DND-41 (cell line): ENCODE measurements around the gene STPG3.

Experiments used
- EZH2 ChIP-seq: IDR thresholded peaks from 3 replicates; pipeline ENCODE4 v1.6.1; 2012; ENCODE audit warnings: borderline replicate concordance, low read depth, mild to moderate bottlenecking, moderate library complexity, low read length, inconsistent platforms; ENCODE audit not compliant: severe bottlenecking
- TF ChIP-seq, protein P1 (sequence below): IDR thresholded peaks from 2 replicates; pipeline ENCODE4 v1.5.1; 2012; ENCODE audit warnings: borderline replicate concordance, low read length, moderate library complexity, mild to moderate bottlenecking; ENCODE audit not compliant: poor library complexity, severe bottlenecking; ENCODE audit errors: extremely low read depth

DNA sequence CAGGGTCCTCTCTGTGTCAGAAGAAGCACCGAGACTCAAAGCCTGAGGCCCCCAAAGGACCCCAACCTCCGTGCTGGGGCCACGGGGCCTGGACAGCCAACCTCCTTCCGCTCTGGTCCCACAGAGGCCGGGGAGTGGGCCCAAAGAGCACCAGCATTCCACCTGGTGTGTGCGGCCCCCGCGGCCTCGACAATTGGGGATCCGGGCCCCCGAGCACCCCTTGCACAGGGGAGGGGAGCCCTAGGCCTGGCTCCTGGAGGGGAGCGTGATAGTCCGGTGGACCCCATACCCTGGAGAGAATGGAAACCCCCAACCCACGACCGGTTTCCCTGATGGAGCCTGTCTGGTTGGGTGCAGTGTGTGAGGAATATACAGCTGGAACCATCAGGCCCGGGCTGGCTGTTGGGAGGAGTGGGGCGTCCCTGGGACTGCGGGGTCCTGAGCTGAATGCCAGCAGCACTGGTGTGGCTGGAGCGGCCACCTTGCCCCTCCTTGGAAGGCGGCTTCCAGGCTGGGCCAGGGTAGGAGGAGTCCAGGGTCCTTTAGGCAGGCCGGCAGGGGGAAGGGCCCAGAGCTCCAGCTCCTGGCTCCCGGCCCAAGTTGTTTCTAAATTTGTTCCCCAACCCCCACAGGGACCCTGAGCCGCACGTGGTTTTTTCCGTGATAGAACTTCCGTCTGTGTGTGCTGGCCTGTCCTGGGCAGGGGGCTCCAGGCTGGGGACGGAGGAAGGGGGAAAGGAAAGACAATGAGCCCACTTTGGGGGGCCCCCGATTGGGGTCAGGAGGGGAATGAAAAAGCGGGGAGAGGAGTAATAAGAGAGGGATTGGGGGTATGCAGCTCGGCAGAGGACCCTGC is 25.6 kb downstream of the STPG3 start:
- TF ChIP-seq, protein P1, sequence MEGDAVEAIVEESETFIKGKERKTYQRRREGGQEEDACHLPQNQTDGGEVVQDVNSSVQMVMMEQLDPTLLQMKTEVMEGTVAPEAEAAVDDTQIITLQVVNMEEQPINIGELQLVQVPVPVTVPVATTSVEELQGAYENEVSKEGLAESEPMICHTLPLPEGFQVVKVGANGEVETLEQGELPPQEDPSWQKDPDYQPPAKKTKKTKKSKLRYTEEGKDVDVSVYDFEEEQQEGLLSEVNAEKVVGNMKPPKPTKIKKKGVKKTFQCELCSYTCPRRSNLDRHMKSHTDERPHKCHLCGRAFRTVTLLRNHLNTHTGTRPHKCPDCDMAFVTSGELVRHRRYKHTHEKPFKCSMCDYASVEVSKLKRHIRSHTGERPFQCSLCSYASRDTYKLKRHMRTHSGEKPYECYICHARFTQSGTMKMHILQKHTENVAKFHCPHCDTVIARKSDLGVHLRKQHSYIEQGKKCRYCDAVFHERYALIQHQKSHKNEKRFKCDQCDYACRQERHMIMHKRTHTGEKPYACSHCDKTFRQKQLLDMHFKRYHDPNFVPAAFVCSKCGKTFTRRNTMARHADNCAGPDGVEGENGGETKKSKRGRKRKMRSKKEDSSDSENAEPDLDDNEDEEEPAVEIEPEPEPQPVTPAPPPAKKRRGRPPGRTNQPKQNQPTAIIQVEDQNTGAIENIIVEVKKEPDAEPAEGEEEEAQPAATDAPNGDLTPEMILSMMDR, result no peak
- TF ChIP-seq EZH2, result no peak
